ENCODE results near the gene SLMAP. TPM values are rescaled to one million over a fixed set of nuclear protein-coding genes. Genes with fewer than 3 reads are reported as not detected.

Gene SLMAP
- total RNA-seq, 1 experiment from 2014 or later, result 79.5 TPM

DNA sequence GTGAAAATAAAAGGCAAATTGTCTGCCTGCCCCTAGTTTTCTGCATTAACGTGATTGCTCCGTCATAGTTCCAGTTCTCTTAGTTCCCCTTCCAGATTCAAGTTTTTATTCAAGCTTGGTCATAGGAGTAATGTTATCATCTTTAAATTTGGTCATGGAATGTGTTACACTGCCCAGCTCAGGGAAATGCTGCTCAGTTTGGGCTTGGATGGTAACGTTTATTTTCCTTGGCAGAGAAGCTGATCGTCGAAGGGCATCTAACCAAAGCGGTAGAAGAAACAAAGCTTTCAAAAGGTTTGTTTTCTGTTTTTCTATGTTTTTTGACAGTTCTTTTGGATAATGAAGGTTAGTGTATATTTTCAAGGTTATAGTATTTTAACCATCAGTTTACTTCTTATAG, 133.7 kb downstream of the SLMAP start (continued):
- TF ChIP-seq, protein P1, sequence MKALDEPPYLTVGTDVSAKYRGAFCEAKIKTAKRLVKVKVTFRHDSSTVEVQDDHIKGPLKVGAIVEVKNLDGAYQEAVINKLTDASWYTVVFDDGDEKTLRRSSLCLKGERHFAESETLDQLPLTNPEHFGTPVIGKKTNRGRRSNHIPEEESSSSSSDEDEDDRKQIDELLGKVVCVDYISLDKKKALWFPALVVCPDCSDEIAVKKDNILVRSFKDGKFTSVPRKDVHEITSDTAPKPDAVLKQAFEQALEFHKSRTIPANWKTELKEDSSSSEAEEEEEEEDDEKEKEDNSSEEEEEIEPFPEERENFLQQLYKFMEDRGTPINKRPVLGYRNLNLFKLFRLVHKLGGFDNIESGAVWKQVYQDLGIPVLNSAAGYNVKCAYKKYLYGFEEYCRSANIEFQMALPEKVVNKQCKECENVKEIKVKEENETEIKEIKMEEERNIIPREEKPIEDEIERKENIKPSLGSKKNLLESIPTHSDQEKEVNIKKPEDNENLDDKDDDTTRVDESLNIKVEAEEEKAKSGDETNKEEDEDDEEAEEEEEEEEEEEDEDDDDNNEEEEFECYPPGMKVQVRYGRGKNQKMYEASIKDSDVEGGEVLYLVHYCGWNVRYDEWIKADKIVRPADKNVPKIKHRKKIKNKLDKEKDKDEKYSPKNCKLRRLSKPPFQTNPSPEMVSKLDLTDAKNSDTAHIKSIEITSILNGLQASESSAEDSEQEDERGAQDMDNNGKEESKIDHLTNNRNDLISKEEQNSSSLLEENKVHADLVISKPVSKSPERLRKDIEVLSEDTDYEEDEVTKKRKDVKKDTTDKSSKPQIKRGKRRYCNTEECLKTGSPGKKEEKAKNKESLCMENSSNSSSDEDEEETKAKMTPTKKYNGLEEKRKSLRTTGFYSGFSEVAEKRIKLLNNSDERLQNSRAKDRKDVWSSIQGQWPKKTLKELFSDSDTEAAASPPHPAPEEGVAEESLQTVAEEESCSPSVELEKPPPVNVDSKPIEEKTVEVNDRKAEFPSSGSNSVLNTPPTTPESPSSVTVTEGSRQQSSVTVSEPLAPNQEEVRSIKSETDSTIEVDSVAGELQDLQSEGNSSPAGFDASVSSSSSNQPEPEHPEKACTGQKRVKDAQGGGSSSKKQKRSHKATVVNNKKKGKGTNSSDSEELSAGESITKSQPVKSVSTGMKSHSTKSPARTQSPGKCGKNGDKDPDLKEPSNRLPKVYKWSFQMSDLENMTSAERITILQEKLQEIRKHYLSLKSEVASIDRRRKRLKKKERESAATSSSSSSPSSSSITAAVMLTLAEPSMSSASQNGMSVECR (CRISPR knock-in tag; IDR thresholded peaks at IDR 0.05; ENCODE audit: borderline replicate concordance), result no peak
- TF ChIP-seq ZNF138 (CRISPR knock-in tag; conservative IDR thresholded peaks at IDR 0.05) (no peak), GRHL2 (CRISPR knock-in tag; IDR thresholded peaks at IDR 0.05; ENCODE audit: insufficient replicate concordance, severe bottlenecking) (no peak), ATF1 (CRISPR knock-in tag; IDR thresholded peaks at IDR 0.05) (no peak), ZNF423 (CRISPR knock-in tag; IDR thresholded peaks at IDR 0.05) (no peak), MYBL2 (CRISPR knock-in tag; IDR thresholded peaks at IDR 0.05) (no peak), CBFB (CRISPR knock-in tag; IDR thresholded peaks at IDR 0.05; ENCODE audit: low read depth) (no peak), ZNF232 (CRISPR knock-in tag; IDR thresholded peaks at IDR 0.05) (no peak), SP1 (CRISPR knock-in tag; conservative IDR thresholded peaks at IDR 0.05) (no peak), ETV6 (CRISPR knock-in tag; IDR thresholded peaks at IDR 0.05) (no peak)
- TF ChIP-seq, protein P2, sequence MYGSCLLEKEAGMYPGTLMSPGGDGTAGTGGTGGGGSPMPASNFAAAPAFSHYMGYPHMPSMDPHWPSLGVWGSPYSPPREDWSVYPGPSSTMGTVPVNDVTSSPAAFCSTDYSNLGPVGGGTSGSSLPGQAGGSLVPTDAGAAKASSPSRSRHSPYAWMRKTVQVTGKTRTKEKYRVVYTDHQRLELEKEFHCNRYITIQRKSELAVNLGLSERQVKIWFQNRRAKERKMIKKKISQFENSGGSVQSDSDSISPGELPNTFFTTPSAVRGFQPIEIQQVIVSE (CRISPR knock-in tag; IDR thresholded peaks at IDR 0.05; ENCODE audit: borderline replicate concordance), result no peak
- TF ChIP-seq, protein P3, sequence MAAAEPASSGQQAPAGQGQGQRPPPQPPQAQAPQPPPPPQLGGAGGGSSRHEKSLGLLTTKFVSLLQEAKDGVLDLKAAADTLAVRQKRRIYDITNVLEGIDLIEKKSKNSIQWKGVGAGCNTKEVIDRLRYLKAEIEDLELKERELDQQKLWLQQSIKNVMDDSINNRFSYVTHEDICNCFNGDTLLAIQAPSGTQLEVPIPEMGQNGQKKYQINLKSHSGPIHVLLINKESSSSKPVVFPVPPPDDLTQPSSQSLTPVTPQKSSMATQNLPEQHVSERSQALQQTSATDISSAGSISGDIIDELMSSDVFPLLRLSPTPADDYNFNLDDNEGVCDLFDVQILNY (CRISPR knock-in tag; IDR thresholded peaks at IDR 0.05), result no peak
- TF ChIP-seq, protein P4, sequence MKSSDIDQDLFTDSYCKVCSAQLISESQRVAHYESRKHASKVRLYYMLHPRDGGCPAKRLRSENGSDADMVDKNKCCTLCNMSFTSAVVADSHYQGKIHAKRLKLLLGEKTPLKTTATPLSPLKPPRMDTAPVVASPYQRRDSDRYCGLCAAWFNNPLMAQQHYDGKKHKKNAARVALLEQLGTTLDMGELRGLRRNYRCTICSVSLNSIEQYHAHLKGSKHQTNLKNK (CRISPR knock-in tag; IDR thresholded peaks at IDR 0.05), result no peak
- TF ChIP-seq, protein P5, sequence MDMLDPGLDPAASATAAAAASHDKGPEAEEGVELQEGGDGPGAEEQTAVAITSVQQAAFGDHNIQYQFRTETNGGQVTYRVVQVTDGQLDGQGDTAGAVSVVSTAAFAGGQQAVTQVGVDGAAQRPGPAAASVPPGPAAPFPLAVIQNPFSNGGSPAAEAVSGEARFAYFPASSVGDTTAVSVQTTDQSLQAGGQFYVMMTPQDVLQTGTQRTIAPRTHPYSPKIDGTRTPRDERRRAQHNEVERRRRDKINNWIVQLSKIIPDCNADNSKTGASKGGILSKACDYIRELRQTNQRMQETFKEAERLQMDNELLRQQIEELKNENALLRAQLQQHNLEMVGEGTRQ (CRISPR knock-in tag; IDR thresholded peaks at IDR 0.05), result no peak
- TF ChIP-seq, protein P6, sequence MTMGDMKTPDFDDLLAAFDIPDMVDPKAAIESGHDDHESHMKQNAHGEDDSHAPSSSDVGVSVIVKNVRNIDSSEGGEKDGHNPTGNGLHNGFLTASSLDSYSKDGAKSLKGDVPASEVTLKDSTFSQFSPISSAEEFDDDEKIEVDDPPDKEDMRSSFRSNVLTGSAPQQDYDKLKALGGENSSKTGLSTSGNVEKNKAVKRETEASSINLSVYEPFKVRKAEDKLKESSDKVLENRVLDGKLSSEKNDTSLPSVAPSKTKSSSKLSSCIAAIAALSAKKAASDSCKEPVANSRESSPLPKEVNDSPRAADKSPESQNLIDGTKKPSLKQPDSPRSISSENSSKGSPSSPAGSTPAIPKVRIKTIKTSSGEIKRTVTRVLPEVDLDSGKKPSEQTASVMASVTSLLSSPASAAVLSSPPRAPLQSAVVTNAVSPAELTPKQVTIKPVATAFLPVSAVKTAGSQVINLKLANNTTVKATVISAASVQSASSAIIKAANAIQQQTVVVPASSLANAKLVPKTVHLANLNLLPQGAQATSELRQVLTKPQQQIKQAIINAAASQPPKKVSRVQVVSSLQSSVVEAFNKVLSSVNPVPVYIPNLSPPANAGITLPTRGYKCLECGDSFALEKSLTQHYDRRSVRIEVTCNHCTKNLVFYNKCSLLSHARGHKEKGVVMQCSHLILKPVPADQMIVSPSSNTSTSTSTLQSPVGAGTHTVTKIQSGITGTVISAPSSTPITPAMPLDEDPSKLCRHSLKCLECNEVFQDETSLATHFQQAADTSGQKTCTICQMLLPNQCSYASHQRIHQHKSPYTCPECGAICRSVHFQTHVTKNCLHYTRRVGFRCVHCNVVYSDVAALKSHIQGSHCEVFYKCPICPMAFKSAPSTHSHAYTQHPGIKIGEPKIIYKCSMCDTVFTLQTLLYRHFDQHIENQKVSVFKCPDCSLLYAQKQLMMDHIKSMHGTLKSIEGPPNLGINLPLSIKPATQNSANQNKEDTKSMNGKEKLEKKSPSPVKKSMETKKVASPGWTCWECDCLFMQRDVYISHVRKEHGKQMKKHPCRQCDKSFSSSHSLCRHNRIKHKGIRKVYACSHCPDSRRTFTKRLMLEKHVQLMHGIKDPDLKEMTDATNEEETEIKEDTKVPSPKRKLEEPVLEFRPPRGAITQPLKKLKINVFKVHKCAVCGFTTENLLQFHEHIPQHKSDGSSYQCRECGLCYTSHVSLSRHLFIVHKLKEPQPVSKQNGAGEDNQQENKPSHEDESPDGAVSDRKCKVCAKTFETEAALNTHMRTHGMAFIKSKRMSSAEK (CRISPR knock-in tag; IDR thresholded peaks at IDR 0.05; ENCODE audit: borderline replicate concordance), result no peak

DNA sequence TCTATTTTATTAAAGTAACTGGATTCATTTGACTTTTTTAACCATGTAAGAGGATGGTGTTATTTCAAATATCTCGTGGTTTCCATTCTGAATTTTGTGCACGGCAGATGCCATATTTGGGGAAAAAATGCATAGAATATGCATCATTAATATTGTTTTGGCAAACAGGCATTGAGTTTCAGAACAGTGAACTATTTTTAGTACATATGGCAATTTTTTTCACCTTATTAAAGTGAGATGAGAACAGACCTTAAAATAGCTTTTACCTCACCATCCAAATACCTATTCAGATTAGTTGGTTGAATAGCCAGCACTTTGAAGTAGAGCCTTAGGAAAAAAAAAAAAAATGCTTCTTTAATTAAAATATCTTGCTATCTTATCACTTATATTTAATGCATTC, 134.8 kb downstream of the SLMAP start:
- H3K4me3 Mint-ChIP-seq, result no peak overlapping the region
- DNase-seq (ENCODE audit: low spot score) (no peak), ATAC-seq (no peak)
- H3K9me3 Mint-ChIP-seq, result no peaks in the 10 kb centered on the region
- no peaks in the 10 kb centered on the region for H3K27me3 Mint-ChIP-seq (ENCODE audit: low read depth)
- peaks cover 10% of the 10 kb centered on the region for H3K36me3 Mint-ChIP-seq
- TF ChIP-seq ZNF671 (CRISPR knock-in tag; IDR thresholded peaks at IDR 0.05), result no peak
- no peak overlapping the region for H3K27ac Mint-ChIP-seq
- H3K4me1 Mint-ChIP-seq, result no peaks in the 10 kb centered on the region
- ChIA-PET POLR2A (no interaction called here), CTCF (no interaction called here)

Data from WTC11 (cell line).